ENCODE data around the gene DCP1A.

DCP1A gene

GRCh38 chr3:53252096-53252946 is 95.0 kb downstream of the DCP1A start:
- in situ Hi-C loops (cut with MboI; ENCODE audit: low pct_unique_long_range_greater_than_20kb, low sequenced_read_pairs, unreplicated experiment): no loop called here
- no peak for DNase-seq (ENCODE audit: low spot score)
- no peak for TF ChIP-seq CTCF (IDR thresholded peaks at IDR 0.05; ENCODE audit: extremely low read depth, insufficient read depth, missing control alignments)

DNA sequence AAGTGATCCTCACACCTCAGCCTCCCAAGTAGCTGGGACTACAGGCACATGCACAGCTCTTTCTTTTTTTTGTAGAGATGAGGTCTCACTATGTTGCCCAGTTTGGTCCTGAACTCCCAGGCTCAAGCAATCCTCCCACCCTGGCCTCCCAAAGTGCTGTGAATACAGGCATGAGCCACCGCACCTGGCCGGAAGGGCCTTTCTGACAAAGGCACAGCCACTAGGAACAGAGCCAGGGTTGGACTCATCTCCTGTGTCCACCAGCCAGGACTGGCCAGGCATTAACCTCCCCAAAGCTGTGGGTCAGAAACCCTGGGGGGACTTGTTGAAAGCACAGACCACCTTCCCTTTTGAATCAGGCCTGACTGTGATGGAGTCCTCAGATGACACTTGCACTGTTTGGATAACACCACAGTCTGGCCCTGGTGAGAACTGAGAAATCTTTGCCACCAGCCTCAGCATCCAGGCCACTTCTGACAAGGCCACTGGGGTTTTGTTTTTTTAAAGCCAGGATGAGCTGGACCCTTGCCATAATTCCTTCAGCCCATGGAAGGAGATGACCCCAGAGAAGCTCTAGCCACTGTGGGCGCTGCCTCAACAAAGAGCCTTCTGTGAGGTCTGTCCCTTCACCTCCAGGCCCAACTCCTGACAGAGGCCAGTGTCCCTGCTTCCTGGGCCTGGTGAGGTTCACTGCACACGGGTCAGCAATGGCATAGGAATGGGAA is 96.3 kb downstream of the DCP1A start:
- in situ Hi-C loops (cut with MboI; ENCODE audit: low pct_unique_long_range_greater_than_20kb, low sequenced_read_pairs, unreplicated experiment): no loop called here
- DNase-seq (ENCODE audit: low spot score): no peak
- no peak for TF ChIP-seq CTCF (IDR thresholded peaks at IDR 0.05; ENCODE audit: extremely low read depth, insufficient read depth, missing control alignments)

DNA sequence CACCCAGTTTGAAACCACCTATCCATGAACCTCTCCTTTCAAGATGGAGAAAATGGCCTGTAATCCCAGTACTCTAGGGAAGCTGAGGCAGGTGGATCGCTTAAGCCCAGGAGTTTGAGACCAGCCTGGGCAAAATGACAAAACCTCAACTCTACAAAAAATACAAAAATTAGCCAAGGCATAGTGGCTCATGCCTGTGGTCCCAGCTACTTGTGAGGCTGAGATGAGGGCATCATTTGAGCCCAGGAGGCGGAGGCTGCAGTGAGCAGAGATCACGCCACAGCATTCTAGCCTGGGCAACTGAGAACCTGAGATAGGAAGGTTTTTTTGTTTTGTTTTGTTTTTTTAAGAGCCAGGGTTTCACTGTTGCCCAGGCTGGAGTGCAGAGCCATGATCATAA is 96.9 kb downstream of the DCP1A start:
- TF ChIP-seq CTCF (IDR thresholded peaks at IDR 0.05; ENCODE audit: extremely low read depth, insufficient read depth, missing control alignments): no peak
- in situ Hi-C loops (cut with MboI; ENCODE audit: low pct_unique_long_range_greater_than_20kb, low sequenced_read_pairs, unreplicated experiment): no loop called here

DNA sequence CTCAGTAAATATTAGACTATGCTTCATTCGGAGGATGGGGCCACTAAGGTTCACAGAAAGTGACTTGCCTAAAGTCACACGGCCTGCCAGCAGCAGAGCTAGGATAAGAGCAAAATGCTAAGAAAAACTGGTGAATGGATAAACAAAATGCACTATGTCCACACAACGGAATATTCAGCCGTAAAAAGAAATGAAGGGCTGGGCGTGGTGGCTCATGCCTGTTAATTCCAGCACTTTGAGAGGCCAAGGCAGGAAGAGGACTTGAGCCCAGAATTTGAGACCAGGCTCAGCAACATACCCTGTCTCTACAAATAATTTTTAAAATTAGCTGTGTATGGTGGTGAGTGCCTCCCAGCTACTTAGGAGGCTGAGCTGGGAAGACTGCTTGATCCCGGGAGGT is 99.2 kb downstream of the DCP1A start:
- in situ Hi-C loops (cut with MboI; ENCODE audit: low pct_unique_long_range_greater_than_20kb, low sequenced_read_pairs, unreplicated experiment): no loop called here
- TF ChIP-seq CTCF (IDR thresholded peaks at IDR 0.05; ENCODE audit: extremely low read depth, insufficient read depth, missing control alignments): no peak
- no peak for DNase-seq (ENCODE audit: low spot score)

More for the DNA sequence above, 96.9 kb downstream of the DCP1A start:
- DNase-seq (ENCODE audit: low spot score): no peak

DNA sequence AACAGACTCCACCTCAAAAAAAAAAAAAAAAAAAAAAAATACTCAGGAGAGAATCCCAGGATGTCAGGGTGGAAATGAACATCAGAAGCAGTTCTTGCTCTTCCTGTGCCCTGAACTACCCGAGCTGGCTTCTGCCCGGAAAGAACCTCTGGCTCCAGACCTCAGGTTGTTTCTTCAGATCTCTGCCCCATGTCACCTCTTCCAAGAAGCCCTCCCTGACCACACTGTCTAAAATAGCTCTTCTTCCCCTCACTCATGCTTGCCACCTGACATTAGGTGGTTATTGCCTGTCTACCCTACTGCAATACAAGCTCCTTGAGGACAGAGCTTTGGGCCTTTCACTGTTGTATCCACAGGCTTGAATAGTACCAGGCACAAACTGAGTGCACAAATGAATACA is 99.7 kb downstream of the DCP1A start:
- in situ Hi-C loops (cut with MboI; ENCODE audit: low pct_unique_long_range_greater_than_20kb, low sequenced_read_pairs, unreplicated experiment): no loop called here
- DNase-seq (ENCODE audit: low spot score): no peak
- TF ChIP-seq CTCF (IDR thresholded peaks at IDR 0.05; ENCODE audit: extremely low read depth, insufficient read depth, missing control alignments): no peak

GRCh38 chr3:53244271-53244670 is 103.1 kb downstream of the DCP1A start:
- in situ Hi-C loops (cut with MboI; ENCODE audit: low pct_unique_long_range_greater_than_20kb, low sequenced_read_pairs, unreplicated experiment): no loop called here
- DNase-seq (ENCODE audit: low spot score): no peak
- no peak for TF ChIP-seq CTCF (IDR thresholded peaks at IDR 0.05; ENCODE audit: extremely low read depth, insufficient read depth, missing control alignments)

Data from GM13977 (cell line).